Hypothalamus (tissue), 51 donors: ENCODE data around the gene ADORA2A.

Experiments
- DNase-seq, 51 donors: peaks; one replicate each; lab custom pipeline; 2025; lab: John Stamatoyannopoulos, UW

Gene ADORA2A

DNA sequence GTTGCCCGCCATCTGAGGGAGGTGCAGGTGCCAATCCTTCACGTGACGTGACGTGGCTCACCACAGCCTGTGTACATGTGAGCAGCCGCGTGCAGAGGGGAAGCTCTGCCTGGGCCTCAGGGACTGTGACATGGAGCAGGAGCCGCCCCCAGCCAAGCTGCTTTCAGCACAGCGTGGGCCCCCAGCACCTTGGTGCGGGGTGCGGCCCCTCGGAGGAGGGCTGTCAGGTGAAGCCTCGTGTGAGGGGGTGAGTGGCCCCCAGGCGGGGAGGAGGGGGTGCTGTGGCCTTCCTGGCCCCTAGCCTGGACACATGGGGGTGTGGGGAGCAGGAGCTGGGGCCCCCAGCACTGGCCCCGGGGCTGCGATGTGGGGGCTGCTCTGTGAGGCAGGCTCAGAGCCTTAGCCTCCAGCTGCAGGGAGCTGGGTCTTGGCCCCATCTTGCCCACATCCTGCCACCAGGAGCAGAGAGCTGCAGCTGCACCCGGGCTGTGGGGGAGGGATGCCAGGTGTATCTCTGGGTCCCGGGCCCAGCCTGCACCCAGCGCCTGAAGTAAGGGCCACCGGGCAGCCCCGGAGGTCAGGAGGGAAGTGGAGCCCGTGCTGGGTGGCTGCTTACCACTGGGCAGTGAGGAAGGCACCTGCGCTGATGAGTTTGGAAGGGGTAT lies at the start of gene ADORA2A:
Gene ADORA2A (plus strand): TSS at position 100 of the 665 bp plus-strand sequence. CDS start 5,806 bp downstream, outside the sequence.
- DNase-seq: no peak

DNA sequence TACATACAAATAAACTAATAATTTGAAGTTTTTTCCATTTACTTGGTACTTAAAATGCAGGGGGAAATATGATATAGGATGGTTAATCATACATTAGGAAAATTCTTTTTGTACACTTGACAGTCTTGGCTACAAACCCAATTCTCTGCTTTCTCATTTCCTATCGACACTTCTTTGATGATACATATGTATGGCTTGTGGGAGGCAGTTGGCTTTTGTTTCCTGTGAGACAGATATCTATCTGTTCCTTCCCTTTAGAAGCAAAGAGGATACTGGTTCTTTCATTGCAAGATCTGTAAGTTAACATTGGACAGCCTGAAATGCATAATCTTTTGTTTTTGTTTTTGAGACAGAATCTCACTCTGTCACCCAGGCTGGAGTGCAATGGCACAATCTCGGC lies 47.9 kb upstream of the ADORA2A start:
- DNase-seq: no peak

DNA sequence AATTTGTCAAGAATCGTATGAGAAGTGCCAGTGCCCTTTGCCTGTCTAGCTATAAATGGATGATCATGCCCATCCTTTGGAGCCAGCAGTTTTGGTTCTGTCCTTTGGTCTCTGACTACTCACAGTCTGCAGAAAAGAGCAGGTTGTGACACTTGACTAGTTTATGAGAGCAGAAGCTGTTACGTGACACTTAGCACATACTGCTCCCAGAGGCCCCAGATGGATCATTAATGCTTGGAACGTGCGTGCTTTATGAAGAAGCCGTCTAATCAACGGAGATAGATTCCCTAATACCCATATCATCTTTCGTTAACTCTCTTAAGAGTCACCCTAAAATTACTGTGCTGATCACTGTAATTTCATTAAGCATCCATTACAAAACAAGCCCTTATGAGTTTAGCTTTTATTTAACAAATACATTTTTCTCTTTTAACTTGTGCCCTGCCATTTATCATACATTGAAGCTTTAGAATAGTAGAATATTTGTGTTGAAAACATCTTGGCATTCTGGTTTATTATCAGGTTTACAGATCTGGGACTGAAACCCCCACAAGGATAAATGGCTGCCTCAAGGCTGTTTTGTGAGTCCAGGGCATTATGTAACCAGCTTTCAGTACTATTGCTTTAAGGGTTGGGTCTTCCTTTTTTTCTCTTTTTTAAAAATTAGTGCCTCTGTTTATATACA lies 47.0 kb upstream of the ADORA2A start:
- no peak for DNase-seq

DNA sequence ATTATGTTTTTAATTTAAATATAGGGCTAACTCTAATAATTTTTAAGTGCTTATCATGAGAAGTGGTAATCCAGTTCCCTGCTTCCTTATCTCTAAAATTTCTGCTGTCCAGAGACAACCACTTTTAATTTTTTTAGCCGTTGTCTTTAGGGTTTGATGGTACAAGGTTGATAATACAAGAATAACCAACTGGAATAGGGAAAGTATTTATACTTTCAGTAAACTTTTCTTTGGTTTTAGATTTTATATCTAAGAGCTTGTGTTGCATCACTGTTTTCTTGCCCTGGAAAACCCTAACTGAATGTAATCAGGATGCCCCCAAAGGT lies 46.5 kb upstream of the ADORA2A start:
- no peak for DNase-seq

DNA sequence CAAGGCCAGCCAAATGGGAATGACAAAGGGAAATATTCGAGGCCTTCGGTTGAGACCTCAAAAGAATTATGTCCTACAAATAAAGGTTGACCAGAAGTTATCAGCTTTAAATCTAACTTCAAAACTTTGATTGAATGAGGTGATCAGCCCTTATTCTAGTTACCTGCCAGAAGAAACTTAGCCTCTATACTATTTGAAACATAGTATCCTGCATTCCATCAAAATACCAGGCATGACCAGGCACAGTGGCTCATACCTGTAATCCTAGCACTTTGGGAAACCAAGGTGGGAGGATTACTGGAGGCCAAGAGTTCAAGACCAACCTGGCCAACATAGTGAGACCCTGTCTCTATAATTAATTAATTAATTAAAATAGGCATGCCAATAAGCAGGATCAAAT lies 44.3 kb upstream of the ADORA2A start:
- DNase-seq: no peak

DNA sequence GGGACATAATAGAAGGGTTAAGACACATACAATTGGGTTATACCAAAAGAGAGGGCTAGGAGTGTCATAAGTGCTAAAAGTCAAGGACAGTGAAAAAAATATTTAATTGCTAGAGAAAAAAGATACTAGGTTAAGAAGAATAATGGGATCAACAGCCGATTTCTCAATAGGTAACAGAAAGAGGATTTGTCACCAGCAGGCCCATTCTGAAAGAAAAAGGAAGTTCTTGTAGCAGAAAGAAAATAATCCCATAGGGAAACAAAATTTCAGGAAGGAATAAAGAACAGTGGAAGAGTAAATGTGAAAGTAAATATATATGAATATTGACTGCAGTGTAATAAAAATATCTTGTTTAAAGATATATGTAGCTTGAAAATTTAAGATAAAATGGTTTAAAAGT lies 43.3 kb upstream of the ADORA2A start:
- DNase-seq: no peak

DNA sequence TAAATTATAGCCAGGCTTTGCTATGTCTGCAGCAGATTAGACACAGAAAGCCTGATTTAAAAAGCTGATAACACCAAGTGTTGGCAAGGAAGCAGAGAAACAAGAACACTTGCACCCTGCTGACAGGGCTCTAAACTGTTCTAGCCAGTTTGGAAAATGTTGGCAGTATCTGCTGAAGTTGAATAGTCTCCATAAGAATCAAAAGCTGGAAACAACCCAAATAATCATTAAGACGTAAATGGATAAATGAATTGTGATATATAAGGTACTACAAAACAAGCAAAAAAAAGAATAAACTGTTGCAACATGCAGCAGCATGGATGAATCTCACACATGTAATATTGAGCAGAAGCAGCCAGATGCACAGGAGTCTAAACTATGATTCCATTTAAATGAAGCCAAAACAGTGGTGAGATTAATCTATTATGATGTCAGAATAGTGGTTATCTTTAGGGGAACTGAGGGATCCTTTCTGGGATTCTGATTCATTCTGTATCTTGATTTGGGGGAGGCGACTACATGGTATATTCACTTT lies 40.4 kb upstream of the ADORA2A start:
- no peak for DNase-seq

DNA sequence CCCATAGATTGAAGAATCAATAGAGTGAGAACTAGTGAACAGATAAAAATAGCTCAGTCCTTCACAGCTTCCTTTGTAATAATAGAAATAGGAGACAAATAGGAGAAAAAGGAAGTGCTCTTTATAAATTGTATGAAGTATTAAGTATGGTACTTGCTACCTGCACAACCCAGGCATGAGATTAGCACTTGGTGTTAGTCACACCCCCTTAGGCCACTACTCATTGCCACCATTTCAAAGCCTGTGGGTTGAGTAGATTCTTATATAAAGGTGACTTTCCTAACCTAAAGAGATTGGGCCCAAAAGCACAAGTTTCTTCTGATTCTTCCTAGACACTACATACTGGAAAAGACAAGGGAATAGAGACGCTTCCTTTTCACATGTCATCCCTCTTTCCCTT lies 37.7 kb upstream of the ADORA2A start:
- no peak for DNase-seq

DNA sequence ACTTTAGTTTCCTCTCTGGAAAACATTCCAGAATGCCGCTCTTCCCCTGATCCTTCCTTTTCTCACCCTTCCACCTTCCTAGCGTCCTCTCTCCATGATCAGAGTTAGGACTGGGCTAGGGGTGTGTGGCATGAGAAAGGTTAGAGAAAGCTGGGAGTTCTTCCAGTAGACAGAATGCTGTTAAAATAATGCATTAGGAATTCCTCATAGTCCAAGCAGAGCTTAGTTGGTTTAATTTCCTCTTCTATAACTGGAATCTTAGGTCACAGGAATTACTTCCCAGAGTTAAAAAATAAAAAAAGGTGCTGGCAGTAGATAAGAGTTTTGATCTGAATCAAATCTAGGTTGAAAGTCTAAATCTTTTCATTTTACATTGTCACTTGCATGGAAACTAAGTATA lies 37.2 kb upstream of the ADORA2A start:
- no peak for DNase-seq

DNA sequence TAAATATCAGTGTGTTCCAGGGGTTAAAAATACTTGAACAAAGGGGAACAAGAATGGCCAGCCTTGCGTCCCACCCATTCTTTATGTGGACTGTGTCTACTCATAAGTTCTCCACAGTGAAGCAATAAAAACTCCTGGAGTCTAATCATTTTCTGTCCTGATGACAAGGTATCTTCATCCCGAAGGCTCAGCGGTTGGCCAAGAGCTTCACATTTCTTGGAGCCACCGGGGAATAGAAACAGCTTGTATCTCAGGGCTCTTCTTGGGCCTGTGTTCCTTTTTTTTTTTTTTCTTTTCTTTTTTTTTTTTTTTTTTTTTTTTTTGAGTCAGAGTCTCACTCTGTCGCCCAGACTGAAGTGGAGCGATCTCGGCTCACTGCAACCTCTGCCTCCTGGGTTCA lies 36.8 kb upstream of the ADORA2A start:
- no peak for DNase-seq

DNA sequence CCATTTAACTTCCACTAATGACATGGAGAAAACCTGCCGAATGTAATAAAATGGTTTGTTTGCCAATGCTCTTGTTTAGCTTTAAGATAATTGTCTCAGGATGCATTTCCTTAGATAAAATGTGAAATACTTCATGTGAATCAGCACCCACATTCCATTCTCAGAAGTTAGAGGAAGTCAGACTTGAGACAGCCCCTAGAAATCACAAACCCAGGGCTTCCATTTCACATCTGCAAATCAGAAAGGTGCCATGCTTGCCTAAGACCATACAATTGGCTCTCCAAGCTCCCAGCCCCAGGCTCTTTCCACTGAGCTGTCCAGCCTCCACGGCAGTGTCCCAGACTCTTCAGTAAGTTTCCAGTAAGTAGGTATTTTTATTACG lies 35.6 kb upstream of the ADORA2A start:
- DNase-seq: no peak

DNA sequence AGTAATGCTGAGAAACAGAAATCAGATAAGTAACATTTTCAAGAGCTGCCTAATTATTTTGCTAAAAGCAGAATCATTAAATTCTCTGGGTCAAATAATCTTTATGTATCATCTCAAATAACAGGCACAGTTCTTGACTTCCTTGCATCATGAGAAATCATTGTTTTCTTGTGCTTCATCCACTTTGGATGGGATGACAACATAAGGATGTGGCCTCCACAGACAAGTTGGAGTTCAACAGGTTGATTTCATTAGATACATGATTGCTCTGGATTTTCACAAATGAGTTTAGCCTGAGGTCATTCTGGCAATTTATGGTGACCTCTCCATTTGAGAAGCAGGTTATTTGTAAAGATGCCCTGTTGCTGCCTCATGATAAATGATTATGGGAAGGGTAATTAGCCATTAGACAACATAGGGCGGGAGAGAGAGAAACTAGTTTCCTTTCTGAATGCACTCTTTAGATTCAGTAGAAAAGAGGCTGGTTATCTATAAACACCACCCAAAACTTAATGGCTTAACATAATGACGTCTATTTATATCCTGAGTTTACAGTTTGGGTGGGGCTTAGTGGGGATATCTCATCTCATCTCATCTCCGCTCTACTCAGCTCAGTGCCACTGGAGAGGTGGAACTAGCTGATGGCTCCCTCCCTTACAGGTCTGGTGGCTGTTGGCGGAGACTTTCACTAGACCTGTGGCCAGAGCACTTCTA lies 35.0 kb upstream of the ADORA2A start:
- DNase-seq: no peak

DNA sequence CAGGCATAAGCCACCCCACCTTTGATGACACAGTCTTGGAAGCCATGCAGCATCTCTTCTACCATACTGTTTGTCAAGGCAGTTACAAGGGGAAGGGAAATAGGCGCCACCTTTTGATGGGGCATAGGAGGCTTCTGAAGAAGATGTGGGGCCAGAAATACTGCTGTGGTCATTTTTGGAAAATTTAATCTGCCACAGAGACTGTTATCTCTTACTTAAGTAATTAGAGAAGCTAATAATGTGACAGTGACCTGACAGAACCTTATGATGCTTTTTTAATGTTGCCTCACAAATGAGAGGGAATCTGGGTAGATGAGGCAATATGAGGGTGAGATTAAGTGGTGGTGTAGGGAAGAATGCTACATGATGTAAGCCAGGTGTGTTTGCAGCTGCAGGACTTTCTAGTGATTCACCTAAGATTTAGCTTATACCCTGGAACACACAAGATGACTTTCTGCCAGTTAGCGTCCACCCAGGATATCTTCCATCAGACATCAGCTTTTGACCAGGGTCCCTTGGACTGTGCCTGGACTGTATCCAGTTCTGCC lies 34.3 kb upstream of the ADORA2A start:
- DNase-seq: no peak

DNA sequence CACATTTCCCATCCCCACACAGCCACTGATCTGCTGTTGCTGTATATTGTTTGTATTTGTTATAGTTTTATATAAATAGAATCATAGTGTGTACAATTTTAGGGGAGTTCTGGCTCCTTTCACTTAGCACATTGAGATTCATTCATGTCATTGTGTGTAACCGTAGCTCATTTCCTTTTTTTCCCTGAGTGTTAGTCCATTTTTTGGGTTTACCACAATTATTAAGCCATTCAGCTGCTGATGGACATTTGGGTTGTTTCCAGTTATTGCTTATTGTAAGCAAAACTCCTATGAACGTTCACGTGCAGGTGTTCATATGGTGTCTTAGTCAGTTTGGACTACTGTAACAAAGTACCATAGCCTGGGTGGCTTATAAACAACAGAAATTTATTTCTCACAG lies 33.6 kb upstream of the ADORA2A start:
- DNase-seq: no peak

DNA sequence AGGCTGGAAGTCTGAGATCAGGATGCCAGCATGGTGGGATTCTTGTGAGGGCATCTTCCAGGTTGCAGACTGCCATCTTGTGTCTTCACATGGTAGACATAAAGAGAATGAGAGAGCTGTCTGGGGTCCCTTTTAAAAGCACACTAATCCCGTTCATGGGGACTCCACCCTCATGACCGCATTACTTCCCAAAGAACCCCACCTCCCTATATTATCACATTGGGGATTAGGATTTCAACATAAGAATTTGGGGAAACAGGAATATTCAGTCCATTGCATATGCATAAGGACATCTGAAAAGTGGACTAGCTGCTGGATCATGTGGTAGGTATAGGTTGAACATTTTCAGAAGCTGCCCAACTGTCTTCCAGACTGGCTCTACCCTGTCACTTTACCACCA lies 33.1 kb upstream of the ADORA2A start:
- no peak for DNase-seq

DNA sequence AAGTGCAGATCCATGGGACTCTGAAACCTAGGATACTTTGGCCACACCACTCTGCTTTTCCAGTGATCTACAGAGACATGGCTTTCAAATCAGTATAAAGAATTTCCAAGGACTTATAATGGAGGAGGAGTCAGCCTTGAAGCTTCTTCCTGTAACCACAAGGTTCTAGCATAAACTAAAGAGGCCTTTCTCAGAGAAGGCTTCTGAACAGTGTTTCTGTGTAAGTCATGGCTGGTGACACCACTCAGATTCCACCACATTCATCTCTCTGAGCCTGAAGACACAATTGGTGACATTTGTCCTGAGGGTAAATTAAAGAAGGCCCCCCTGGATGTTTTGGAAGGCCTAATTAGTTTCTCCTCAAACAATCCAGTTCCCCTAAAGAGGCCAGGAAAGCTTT lies 29.0 kb upstream of the ADORA2A start:
- no peak for DNase-seq

DNA sequence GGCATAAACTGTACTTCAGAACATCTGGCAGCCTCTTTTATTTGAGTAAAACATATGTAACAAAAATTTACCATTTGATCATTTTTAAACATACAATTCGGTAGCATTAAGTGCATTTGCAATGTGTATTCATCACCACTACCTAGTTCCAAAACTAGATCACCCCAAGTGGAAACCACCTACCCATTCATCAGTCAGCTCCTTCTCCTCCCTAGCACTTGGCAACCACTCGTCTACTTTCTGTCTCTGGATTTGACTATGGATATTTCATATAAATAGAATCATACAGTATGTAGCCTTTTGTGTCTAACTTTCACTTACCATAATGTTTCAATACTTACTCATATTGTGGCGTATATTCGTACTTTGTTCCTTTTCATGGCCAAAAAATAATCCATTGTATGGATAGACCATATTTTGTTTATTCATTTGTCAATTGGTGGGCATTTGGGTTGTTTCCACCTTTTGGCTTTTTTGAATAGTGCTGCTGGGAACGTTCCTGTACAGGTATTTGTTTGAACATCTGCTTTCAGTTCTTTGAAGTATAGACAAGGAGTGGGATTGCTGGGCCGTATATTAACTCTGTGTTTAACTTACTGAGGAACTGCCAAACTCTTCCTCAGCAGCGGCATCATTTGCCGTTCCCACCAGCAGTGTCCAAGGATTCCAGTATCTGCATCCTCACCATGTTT lies 27.2 kb upstream of the ADORA2A start:
- no peak for DNase-seq

DNA sequence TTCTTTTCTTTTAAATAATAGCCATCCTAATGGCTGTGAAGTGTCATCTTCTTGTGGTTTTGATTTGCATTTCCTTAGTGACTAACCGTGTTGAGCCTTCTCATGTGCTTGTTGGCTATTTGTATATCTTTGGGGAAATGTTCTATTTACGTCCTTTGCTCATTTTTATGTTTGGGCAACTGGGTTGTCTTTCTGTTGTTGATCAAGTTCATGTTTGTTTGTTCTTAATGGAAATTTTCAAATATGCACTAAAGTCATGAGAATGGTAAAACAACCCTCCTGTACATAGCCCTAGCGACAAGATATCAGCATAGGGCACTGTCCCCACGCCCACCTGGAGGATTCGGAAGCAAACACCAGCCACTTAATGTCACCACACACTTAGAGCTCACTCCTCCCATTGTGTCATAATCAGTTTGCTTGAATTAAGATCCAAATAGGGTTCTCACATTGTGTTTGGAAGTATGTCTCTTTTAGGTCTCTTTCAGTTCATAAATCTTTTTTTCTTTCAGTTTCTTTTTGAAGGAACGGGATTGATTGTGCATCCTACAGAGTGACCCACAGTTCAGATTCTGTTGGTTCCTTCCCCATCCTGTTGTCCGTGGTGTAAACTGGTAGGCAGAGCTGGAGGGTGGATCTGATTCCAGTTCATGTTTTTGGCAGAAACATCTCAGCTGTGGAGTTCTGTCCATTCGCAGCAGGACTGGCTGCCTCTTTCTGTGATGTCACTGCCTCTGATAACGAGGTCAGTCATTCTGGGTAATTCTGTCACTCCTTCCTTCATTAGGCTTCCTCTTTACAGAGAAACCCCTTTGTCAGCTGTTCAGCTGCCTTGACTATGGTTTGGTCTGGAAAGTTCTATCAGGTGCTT lies 26.4 kb upstream of the ADORA2A start:
- DNase-seq: no peak

DNA sequence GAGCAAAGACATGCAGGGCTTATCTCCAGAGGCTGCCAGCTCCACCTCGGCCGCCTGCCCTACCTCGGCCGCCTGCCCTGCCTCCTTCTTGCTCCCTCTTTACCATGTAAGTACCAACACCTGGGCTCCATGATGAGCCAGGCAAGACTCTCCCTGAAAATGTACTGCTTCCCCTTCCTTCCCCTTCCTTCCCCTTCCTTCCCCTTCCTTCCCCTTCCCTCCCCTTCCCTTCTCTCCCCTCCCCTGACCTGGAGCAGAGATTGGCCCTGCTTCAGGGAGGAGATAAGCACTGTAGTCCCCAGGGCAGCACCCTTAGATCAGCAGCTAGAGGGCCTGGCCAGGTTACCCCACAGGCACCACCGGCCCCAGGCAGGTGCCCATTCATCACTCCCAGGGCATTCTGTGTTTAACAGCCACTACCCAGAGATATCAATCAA lies 25.4 kb upstream of the ADORA2A start:
- no peak for DNase-seq
